NB4 (cell line): Measurements from ENCODE around the gene CCSER1.

Experiments
- CTCF ChIP-seq: IDR thresholded peaks from one replicate; pipeline ENCODE4 v1.5.1; 2012; ENCODE audit warnings: low read depth, low read length
- POLR2A ChIP-seq: IDR thresholded peaks from 2 replicates; pipeline ENCODE4 v1.6.1; 2011; ENCODE audit warnings: mild to moderate bottlenecking; ENCODE audit not compliant: insufficient read length; ENCODE audit errors: extremely low read depth

- TF ChIP-seq CTCF (no peak), POLR2A (no peak)
Measured at GRCh38 chr4:90486346-90486745, 359.2 kb downstream of the CCSER1 start.
